CD14-positive monocyte (primary cell): ENCODE data around the gene ESYT1. TPM values are rescaled to one million over a fixed set of nuclear protein-coding genes. Genes with fewer than 3 reads are reported as not detected.
"Not testable (repeated sequence)": the region's sequence is repeated elsewhere in the genome, so short reads cannot be mapped to it uniquely, and the experiment has no call there.

Experiments
- DNase-seq, 3 donors: peaks; one replicate each; pipeline ENCODE4 v3.0.0-alpha.2; 2011 to 2022
- H2AFZ ChIP-seq: 2 replicates; pipeline ENCODE4 v1.6.0; 2012; ENCODE audit warnings: mild to moderate bottlenecking, low read depth, low read length, inconsistent platforms; ENCODE audit not compliant: insufficient read depth, poor library complexity, severe bottlenecking
- H3K27ac ChIP-seq, 2 donors: 1 replicate in 1 of 2; 2 replicates in 1 of 2; pipeline ENCODE4 v1.5.1; 2012 to 2013; ENCODE audit warnings: low read length in 2 of 2, control low read depth in 1 of 2, inconsistent platforms in 1 of 2, low read depth in 1 of 2, mild to moderate bottlenecking in 1 of 2
- H3K27me3 ChIP-seq, 2 donors: one replicate each; pipeline versions ENCODE4 v1.6.0 to v1.6.1; 2011 to 2013; ENCODE audit warnings: low read length in 2 of 2; ENCODE audit not compliant: control insufficient read depth in 2 of 2, insufficient read depth in 2 of 2
- H3K36me3 ChIP-seq, 2 donors: replicated peaks in 1 of 2; 1 replicate in 1 of 2; 2 replicates in 1 of 2; pipeline versions ENCODE4 v1.5.1 to v1.6.1; 2012 to 2013; ENCODE audit warnings: low read length in 2 of 2, control low read depth in 1 of 2, inconsistent platforms in 1 of 2, mild to moderate bottlenecking in 1 of 2; ENCODE audit not compliant: insufficient read depth in 2 of 2, control insufficient read depth in 1 of 2
- H3K4me1 ChIP-seq, 2 donors: 1 replicate in 1 of 2; 2 replicates in 1 of 2; pipeline versions ENCODE4 v1.5.1 to v1.6.1; 2012 to 2013; ENCODE audit warnings: low read length in 2 of 2, control low read depth in 1 of 2, inconsistent platforms in 1 of 2, mild to moderate bottlenecking in 1 of 2, moderate library complexity in 1 of 2; ENCODE audit not compliant: insufficient read depth in 2 of 2, control insufficient read depth in 1 of 2
- H3K4me2 ChIP-seq: replicated peaks from 2 replicates; pipeline ENCODE3; 2012; ENCODE audit warnings: low read length, moderate library complexity, mild to moderate bottlenecking; ENCODE audit not compliant: poor library complexity, severe bottlenecking; ENCODE audit errors: extremely low read depth
- H3K4me3 ChIP-seq, 3 experiments: fragments of 200-600 bp in 1 of 3; sonication (generic) in 1 of 3; replicated peaks in 1 of 3; 1 replicate in 2 of 3; 2 replicates in 1 of 3; pipeline ENCODE4 v1.5.1; 2011 to 2013; ENCODE audit warnings: low read length in 3 of 3, mild to moderate bottlenecking in 3 of 3, control low read depth in 2 of 3, low read depth in 2 of 3, inconsistent platforms in 1 of 3, moderate library complexity in 1 of 3
- H3K79me2 ChIP-seq: 2 replicates; pipeline ENCODE4 v1.6.0; 2012; ENCODE audit warnings: mild to moderate bottlenecking, control low read depth, inconsistent platforms, low read length, moderate library complexity; ENCODE audit not compliant: insufficient read depth
- H3K9ac ChIP-seq: 2 replicates; pipeline ENCODE4 v1.6.0; 2017; ENCODE audit warnings: low read length, mild to moderate bottlenecking; ENCODE audit not compliant: insufficient read depth, poor library complexity, severe bottlenecking
- H3K9me3 ChIP-seq, 2 donors: replicated peaks in 1 of 2; 1 replicate in 1 of 2; 2 replicates in 1 of 2; pipeline versions ENCODE4 v1.5.1 to v1.6.1; 2012 to 2013; ENCODE audit warnings: low read length in 2 of 2, control low read depth in 1 of 2; ENCODE audit not compliant: control insufficient read depth in 1 of 2, insufficient read depth in 1 of 2
- H4K20me1 ChIP-seq: 2 replicates; pipeline ENCODE4 v1.6.0; 2012; ENCODE audit warnings: mild to moderate bottlenecking, low read length, control low read depth, moderate library complexity; ENCODE audit not compliant: insufficient read depth
- H3K27ac Mint-ChIP-seq, 7 donors: one replicate each; pipeline ENCODE4 v1.8.0; 2020; ENCODE audit warnings: mild to moderate bottlenecking in 7 of 7, mixed read lengths in 7 of 7, moderate library complexity in 6 of 7, inconsistent platforms in 2 of 7
- H3K27me3 Mint-ChIP-seq, 3 donors: one replicate each; pipeline ENCODE4 v1.8.0; 2021 to 2022; ENCODE audit warnings: low read depth in 3 of 3, mild to moderate bottlenecking in 3 of 3, mixed read lengths in 3 of 3, moderate library complexity in 3 of 3, inconsistent platforms in 1 of 3
- H3K36me3 Mint-ChIP-seq, 2 donors: one replicate each; pipeline ENCODE4 v1.8.0; 2020; ENCODE audit warnings: mixed read lengths in 2 of 2, inconsistent platforms in 1 of 2, mild to moderate bottlenecking in 1 of 2
- H3K4me1 Mint-ChIP-seq: one replicate; pipeline ENCODE4 v1.8.0; 2020; ENCODE audit warnings: mild to moderate bottlenecking, mixed read lengths
- H3K4me3 Mint-ChIP-seq, 2 donors: one replicate each; pipeline ENCODE4 v1.8.0; 2020; ENCODE audit warnings: mild to moderate bottlenecking in 2 of 2, mixed read lengths in 2 of 2, moderate library complexity in 1 of 2
- H3K9me3 Mint-ChIP-seq, 7 donors: one replicate each; pipeline ENCODE4 v1.8.0; 2020 to 2022; ENCODE audit warnings: mixed read lengths in 7 of 7, mild to moderate bottlenecking in 6 of 7, moderate library complexity in 6 of 7, inconsistent platforms in 2 of 7
- CTCF ChIP-seq: fragments of 200-600 bp; IDR thresholded peaks from one replicate; pipeline ENCODE4 v1.8.0; 2022; ENCODE audit warnings: antibody characterized with exemption, mild to moderate bottlenecking
- WGBS: methylation state at CpG from one replicate; pipeline ENCODE4 v1.1.5; 2013; ENCODE audit warnings: missing lambda C conversion rate; ENCODE audit not compliant: insufficient coverage; 5-methylcytosine and 5-hydroxymethylcytosine counted together
- intact Hi-C, 2 donors: fragments of 100-400 bp; cut with micrococcal nuclease; formaldehyde crosslinking; loops; one replicate each; pipeline versions ENCODE4 v1.15.0 to v1.15.1; 2023
- polyA plus RNA-seq, 3 donors: library from polyadenylated mRNA; depleted of rRNA in 1 of 3; unstranded in 2 of 3; stranded (reverse) in 1 of 3; fragments of 300-500 nt in 2 of 3; fragments of >200 nt in 1 of 3; fragmentation: Illumina TruSeq in 2 of 3; gene quantifications; 1 replicate in 2 of 3; 2 replicates in 1 of 3; pipeline ENCODE4 v1.2.3, GENCODE V29; 2012 to 2021

The ESYT1 gene
- polyA plus RNA-seq, 3 donors: 74.2 to 81.1 (median 74.6) TPM

- H3K9ac ChIP-seq: no peak overlapping the region
- DNase-seq: no peak
- no peaks in the 10 kb centered on the region for H3K27me3 ChIP-seq
- Mint-ChIP-seq H3K27me3 (peaks cover 0 to 3% (median 2%) of the 10 kb centered on the region in 3 donors), H3K4me3 (no peak overlapping the region), H3K9me3 (no peaks in the 10 kb centered on the region), H3K36me3 (peaks cover 5 to 8% of the 10 kb centered on the region in 2 donors), H3K27ac (peak overlapping the region in 1 of 7 donors; percentile 45), H3K4me1 (peaks cover 46% of the 10 kb centered on the region)
- H2AFZ ChIP-seq: no peak overlapping the region
- TF ChIP-seq CTCF: no peak
- H3K4me1 ChIP-seq: peaks cover 46 to 56% of the 10 kb centered on the region in 2 donors
- peaks cover 12% of the 10 kb centered on the region for H4K20me1 ChIP-seq
- intact Hi-C loops: loop anchor here in 1 of 2 donors (5.0 kb wide), 1 partner anchor 38 kb away; the partner anchor contains the start of genes RPL41 and ZC3H10
- H3K4me2 ChIP-seq: no peak overlapping the region
- peaks cover under 1 to 2% of the 10 kb centered on the region in 2 donors for H3K36me3 ChIP-seq
- no peaks in the 10 kb centered on the region for H3K9me3 ChIP-seq
- 100% methylated on average over 3 of the region's 5 CpGs for WGBS
- no peak overlapping the region for H3K4me3 ChIP-seq
- peaks cover 27% of the 10 kb centered on the region for H3K79me2 ChIP-seq
- no peak overlapping the region for H3K27ac ChIP-seq
Measured at GRCh38 chr12:56154818-56155217, 26.8 kb downstream of the ESYT1 start.

- Histone ChIP-seq H3K9me3 (no peaks in the 10 kb centered on the region), H3K36me3 (peaks cover 6 to 8% of the 10 kb centered on the region in 2 donors), H3K4me3 (no peak overlapping the region), H3K9ac (no peak overlapping the region), H4K20me1 (peaks cover 17% of the 10 kb centered on the region), H3K4me1 (peaks cover 48 to 58% of the 10 kb centered on the region in 2 donors), H3K27ac (no peak overlapping the region), H3K79me2 (peaks cover 33% of the 10 kb centered on the region), H3K27me3 (no peaks in the 10 kb centered on the region), H2AFZ (no peak overlapping the region), H3K4me2 (no peak overlapping the region)
- 97% methylated on average over 7 of the region's 11 CpGs for WGBS
- H3K27ac Mint-ChIP-seq: peak overlapping the region in 3 of 7 donors; percentile 18 to 45 (median 31)
- peaks cover 47% of the 10 kb centered on the region for H3K4me1 Mint-ChIP-seq
- no peak for TF ChIP-seq CTCF
- no peak for DNase-seq
- intact Hi-C loops: no loop called here
- no peaks in the 10 kb centered on the region for H3K9me3 Mint-ChIP-seq
- H3K27me3 Mint-ChIP-seq: peaks cover 0 to 3% (median 2%) of the 10 kb centered on the region in 3 donors
- H3K4me3 Mint-ChIP-seq: no peak overlapping the region
- peaks cover 11% of the 10 kb centered on the region in 2 donors for H3K36me3 Mint-ChIP-seq
Measured at GRCh38 chr12:56155256-56155845, 27.3 kb downstream of the ESYT1 start.

GRCh38 chr12:56156464-56157200 lies 28.6 kb downstream of the ESYT1 start:
- peak overlapping the region in 1 of 2 donors; percentile 80 for H3K27ac ChIP-seq
- 100% methylated on average over 10 of the region's 21 CpGs for WGBS
- not testable (repeated sequence) for H3K9me3 ChIP-seq

More at GRCh38 chr12:56156464-56157200, 28.6 kb downstream of the ESYT1 start:
- H3K4me1 ChIP-seq: peaks cover 47 to 57% of the 10 kb centered on the region in 2 donors
- H3K27ac Mint-ChIP-seq: peak overlapping the region; percentile 50 to 99 (median 98)
- H3K36me3 ChIP-seq: peaks cover 19 to 21% of the 10 kb centered on the region in 2 donors
- peaks cover 30% of the 10 kb centered on the region for H4K20me1 ChIP-seq
- peaks cover 21 to 23% of the 10 kb centered on the region in 2 donors for H3K36me3 Mint-ChIP-seq
- intact Hi-C loops, H3K9me3 Mint-ChIP-seq, H3K27me3 Mint-ChIP-seq, H3K27me3 ChIP-seq: not testable (repeated sequence)
- peak overlapping the region; percentile 61 for H3K9ac ChIP-seq
- H3K4me2 ChIP-seq: peak overlapping the region; percentile 86
- peak in 2 of 3 donors; percentile 17 to 64 for DNase-seq
- H3K4me3 Mint-ChIP-seq: peak overlapping the region; percentile 97 to 99
- H3K79me2 ChIP-seq: peaks cover 45% of the 10 kb centered on the region
- H3K4me1 Mint-ChIP-seq: peaks cover 49% of the 10 kb centered on the region
- peak overlapping the region; percentile 35 to 96 (median 77) for H3K4me3 ChIP-seq
- peak overlapping the region; percentile 88 for H2AFZ ChIP-seq
